Ovary (tissue), 3 donors: ENCODE data around the gene PLCB1.

Experiments
- CTCF ChIP-seq, 3 donors: fragments of 450-650 bp in 2 of 3; fragments of 200-600 bp in 1 of 3; IDR thresholded peaks; one replicate each; pipeline versions ENCODE4 v1.5.1 to v1.8.0; 2016 to 2022; ENCODE audit warnings: antibody characterized with exemption in 3 of 3, mild to moderate bottlenecking in 1 of 3
- EP300 ChIP-seq: sonication (generic); formaldehyde crosslinking; IDR thresholded peaks from one replicate; pipeline ENCODE4 v1.6.1; 2017; ENCODE audit warnings: antibody characterized with exemption
- POLR2A ChIP-seq: fragments of 450-650 bp; IDR thresholded peaks from one replicate; pipeline ENCODE4 v1.6.1; 2017; ENCODE audit warnings: antibody characterized with exemption, mild to moderate bottlenecking, moderate library complexity
- donor health status: DM: no; HTN: no; CAD: no.

GRCh38 chr20:8454137-8454712 lies 322.2 kb downstream of the PLCB1 start:
- TF ChIP-seq CTCF (IDR thresholded peaks at IDR 0.05) (no peak), POLR2A (no peak), EP300 (no peak)
